EH (cell line): Measurements from ENCODE around the gene TNFRSF8.
A peak's percentile ranks its signal among the peaks of the same experiment; 100 is the strongest.

Experiments used
- DNase-seq: peaks from one replicate; pipeline ENCODE4 v3.0.0-alpha.2; 2015; ENCODE audit warnings: low read depth

The TNFRSF8 gene

GRCh38 chr1:12159816-12160215 lies 96.7 kb downstream of the TNFRSF8 start:
- no peak for DNase-seq

- no peak for DNase-seq
These were observed 98.2 kb downstream of the TNFRSF8 start for GRCh38 chr1:12161324-12161661.

- peak; percentile 95 for DNase-seq
These were observed 98.8 kb downstream of the TNFRSF8 start for GRCh38 chr1:12161662-12162458.

GRCh38 chr1:12162459-12163137 lies 99.5 kb downstream of the TNFRSF8 start:
- no peak for DNase-seq

- no peak for DNase-seq
These were observed 100.1 kb downstream of the TNFRSF8 start for GRCh38 chr1:12163210-12163609.

DNA sequence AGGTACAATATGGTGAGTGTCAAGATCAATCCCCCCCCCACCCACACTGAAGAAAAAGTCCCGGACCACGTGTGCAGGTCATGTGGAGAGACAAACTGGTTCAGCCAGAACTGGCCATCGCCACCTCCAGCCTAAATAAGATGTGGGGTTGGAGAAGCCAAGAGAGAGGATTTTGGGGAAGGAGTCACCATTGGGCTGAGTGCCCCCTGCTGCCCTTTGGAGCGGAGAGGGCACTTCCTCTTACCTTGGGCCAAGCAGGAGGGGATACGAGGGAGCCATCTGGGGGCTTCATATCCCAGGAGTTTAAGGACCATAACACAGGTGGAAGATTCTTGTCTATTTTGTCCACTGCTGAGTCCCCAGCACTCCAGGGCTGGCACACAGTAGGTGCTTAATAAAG lies 101.1 kb downstream of the TNFRSF8 start:
- no peak for DNase-seq

GRCh38 chr1:12165342-12165741 lies 102.2 kb downstream of the TNFRSF8 start:
- DNase-seq, result no peak

- DNase-seq, result peak; percentile 47
These were observed 103.9 kb downstream of the TNFRSF8 start, which contains the start of gene TNFRSF1B for GRCh38 chr1:12166834-12167492. TSS of gene TNFRSF1B (plus strand) at chr1:12166991. CDS start at chr1:12167092, 101 bp downstream.

DNA sequence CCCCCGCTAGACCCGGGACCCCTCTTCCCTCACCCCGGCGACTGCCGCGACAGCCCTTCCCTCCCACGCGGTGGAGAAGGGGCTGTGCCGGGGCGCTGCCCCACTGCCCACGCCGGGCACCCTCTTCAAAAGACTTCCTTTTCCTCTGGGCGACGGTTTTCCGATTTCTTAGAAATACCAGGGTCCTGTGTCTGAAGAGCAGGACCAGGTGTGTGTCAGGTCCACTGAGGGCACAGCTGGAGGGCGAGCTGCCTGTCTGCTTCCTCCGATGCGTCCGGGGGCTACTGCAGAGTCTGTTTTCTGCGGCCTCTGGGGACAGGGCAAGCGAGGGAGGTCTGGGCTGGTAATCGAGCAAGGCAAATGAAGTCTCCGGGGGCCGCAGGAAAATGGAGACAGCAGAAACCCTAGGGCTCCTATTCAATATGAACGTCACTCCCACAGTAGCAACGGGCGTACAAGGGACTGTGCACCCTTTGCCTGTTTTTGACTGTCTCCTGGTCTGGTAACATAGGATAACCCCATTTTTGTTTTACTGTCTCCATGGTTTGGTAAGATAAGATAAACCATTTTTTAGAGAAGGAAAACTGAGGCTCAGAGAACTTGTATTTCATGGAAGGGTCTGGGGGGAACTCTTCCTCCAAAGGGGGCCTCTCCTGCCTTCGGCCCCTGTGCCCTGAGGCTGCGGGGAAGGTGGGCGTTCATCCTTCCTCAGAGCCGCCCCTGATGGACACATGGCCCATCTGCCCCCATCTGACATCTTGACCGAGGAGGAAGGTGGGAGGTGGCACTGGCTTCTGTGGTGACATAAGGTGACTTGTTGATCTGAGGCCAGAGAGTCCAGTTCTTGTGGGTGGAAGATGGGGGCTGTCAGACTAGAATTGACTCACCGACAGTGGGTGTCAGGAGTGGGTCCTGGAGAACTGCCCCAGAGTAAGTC lies 104.7 kb downstream of the TNFRSF8 start:
- DNase-seq, result no peak

DNA sequence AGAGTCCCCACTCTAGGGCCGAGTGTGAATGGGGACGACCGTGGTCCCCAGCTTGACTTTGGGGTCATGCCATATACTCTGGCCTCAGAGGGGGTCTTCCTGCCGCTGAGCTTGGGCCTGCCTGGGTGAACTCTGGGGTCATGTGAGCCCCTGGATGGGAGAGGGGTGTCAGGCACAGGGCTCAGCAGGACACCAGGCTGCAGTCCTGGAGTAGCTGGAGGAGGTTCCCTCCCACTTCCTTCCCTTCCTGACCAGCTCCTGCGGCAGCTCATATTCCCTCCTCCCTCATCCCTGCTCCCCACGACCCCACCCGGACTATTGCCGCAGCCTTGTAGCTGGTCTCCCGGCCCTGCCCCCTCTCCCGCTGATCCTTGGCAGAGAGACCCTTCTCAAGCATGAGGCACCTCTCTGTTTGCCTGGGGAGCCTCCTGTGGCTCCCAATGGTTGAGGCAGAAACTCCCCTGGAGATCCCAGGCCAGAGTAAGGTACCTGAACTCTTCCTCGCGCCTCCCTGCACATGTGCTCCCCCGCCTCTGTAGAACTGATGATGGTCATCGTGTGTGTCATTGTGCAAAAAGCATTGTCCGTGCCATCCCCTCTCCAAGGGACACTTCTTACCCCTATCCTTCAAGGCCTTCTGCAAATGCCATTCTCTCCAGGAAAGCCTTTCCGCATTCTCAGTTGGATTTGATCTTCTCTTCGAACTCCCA lies 105.5 kb downstream of the TNFRSF8 start:
- DNase-seq, result no peak

- no peak for DNase-seq
These were observed 106.5 kb downstream of the TNFRSF8 start for GRCh38 chr1:12169442-12170135.

DNA sequence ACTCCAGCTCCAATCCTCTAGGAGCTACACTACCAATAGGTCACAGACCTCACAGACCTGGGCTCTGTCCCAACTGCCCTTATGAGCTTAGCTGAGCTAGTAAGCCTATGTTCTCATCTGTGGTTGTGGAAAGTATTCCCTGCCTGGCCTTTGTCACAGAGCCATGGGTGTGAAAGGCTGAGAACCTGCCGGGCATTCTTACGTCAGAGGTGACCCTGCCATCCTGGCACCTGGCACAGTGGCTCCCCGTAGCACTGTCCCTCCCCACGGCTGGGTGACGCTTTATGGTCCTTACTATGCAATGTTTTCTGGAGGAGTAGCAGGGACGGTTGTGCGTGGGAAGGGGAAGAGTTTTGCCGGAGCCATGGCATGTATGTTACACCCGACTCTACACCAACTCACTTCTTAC lies 107.2 kb downstream of the TNFRSF8 start:
- DNase-seq, result no peak

DNA sequence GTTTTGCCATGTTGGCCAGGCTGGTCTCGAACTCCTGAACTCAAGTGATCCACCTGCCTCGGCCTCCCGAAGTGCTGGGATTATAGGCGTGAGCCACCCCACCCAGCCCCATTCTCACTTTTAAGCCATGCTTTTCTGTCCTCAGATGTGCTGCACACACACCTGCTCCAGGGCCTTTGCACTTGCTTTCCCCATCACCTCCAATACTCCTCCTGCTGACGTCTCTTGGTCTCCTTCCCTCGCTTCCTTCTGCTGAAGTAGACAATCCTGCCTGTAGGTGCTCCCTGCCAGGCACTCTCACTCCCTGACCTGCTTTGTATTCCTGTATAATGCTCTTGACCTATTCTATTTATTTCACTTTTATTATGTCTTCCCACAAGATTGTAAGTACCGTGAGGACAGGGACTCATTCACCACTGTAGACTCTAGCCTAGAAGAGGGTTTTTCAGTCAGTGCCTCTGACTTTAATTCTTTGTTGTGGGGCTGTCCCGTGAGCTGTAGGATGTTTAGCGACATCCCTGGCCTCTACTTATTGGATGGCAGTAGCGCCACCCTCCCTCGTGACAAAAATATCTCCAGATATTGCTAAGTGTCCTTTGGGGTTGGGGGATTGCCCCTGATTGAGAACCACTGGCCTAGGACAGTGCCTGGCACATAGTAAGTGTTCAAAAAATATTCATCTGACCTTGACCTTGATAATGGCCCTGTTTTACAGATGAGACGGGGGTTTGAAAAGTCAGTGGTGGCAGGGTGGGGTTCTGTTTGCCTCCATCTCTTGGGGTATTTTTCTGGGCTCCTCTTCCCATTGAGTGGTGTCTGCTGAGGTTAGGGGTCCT lies 108.3 kb downstream of the TNFRSF8 start:
- DNase-seq, result no peak

DNA sequence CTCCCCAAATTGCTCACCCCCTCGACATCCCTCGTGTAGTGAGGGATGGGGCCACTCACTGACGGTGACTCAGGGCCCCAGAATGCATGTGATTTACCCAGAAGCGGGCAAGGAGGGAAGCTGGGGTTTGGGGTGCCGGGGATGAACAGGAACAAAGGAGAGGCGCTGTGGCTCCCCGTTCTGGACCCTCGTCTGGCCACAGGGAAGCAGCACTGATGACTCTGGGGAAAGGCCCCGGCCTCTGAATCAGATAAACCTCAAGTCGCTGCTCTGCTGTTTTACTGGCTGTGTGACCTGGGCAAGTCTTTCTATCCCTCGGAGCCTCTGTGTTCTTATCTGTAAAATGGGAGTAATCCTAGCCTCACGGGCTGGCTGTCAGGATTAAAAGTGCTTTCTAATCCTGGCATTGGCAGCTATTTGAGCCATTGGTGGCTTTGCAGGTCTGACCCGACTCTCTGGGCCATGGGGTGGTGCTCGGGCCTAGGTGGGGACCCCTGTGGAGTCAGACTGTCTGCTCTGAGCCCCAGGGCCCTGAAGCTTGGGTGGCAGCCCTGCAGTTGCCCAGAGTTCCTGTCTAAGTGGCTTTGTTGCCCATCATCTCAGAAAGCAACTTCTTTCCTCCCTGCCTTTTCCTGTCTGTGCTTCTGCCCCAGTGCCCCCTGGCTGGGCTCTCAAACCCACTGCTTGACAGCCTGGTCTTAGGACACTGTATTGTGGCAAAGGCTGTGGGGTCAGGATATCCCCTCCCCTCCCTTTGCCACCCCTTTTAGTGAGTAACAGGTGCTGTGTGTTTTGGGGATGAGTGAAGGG lies 109.1 kb downstream of the TNFRSF8 start:
- no peak for DNase-seq

DNA sequence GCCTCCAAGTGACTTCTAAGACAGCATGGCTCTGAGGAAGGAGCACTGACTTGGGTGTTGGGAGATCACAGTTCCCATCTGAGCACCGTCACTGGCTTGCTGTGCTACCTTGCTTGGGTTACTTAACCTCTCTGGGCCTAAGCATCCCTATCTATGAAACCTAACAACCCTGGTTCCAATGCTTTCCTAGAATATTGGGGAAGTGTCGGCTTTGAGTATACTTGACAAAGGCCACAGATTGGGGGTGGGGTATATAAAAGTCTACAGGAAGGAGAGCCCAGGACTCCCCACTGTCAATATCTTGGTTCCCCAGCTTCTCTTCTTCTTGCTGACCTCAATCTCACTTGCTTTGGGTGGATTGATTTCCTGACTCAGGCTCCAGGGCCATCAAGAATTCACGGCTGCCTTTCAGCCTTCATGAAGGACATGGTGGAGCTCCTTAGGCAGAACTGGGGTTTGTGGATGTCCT lies 110.0 kb downstream of the TNFRSF8 start:
- DNase-seq, result no peak

- DNase-seq, result no peak
These were observed 110.6 kb downstream of the TNFRSF8 start for GRCh38 chr1:12173631-12174121.

GRCh38 chr1:12174924-12175810 lies 112.1 kb downstream of the TNFRSF8 start:
- DNase-seq, result no peak
